ENCODE measurements around the gene RUVBL2.

RUVBL2 gene

GRCh38 chr19:48968179-48968661 lies 25.5 kb upstream of the RUVBL2 start:
- no peak overlapping the region for H3K4me3 ChIP-seq (ENCODE audit: low read depth, low read length)
- TF ChIP-seq, protein P1, sequence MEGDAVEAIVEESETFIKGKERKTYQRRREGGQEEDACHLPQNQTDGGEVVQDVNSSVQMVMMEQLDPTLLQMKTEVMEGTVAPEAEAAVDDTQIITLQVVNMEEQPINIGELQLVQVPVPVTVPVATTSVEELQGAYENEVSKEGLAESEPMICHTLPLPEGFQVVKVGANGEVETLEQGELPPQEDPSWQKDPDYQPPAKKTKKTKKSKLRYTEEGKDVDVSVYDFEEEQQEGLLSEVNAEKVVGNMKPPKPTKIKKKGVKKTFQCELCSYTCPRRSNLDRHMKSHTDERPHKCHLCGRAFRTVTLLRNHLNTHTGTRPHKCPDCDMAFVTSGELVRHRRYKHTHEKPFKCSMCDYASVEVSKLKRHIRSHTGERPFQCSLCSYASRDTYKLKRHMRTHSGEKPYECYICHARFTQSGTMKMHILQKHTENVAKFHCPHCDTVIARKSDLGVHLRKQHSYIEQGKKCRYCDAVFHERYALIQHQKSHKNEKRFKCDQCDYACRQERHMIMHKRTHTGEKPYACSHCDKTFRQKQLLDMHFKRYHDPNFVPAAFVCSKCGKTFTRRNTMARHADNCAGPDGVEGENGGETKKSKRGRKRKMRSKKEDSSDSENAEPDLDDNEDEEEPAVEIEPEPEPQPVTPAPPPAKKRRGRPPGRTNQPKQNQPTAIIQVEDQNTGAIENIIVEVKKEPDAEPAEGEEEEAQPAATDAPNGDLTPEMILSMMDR (conservative IDR thresholded peaks at IDR 0.05; ENCODE audit: low read depth, low read length): no peak
- DNase-seq (ENCODE audit: low read depth): peak; percentile 53

- TF ChIP-seq, protein P1 (conservative IDR thresholded peaks at IDR 0.05; ENCODE audit: low read depth, low read length): no peak
- DNase-seq (ENCODE audit: low read depth): no peak
- no peak overlapping the region for H3K4me3 ChIP-seq (ENCODE audit: low read depth, low read length)
Observed at GRCh38 chr19:48968813-48969218, 24.9 kb upstream of the RUVBL2 start.

GRCh38 chr19:48969276-48970138 lies 24.2 kb upstream of the RUVBL2 start:
- TF ChIP-seq, protein P1 (conservative IDR thresholded peaks at IDR 0.05; ENCODE audit: low read depth, low read length): no peak
- DNase-seq (ENCODE audit: low read depth): peak; percentile 58
- H3K4me3 ChIP-seq (ENCODE audit: low read depth, low read length): no peak overlapping the region

DNA sequence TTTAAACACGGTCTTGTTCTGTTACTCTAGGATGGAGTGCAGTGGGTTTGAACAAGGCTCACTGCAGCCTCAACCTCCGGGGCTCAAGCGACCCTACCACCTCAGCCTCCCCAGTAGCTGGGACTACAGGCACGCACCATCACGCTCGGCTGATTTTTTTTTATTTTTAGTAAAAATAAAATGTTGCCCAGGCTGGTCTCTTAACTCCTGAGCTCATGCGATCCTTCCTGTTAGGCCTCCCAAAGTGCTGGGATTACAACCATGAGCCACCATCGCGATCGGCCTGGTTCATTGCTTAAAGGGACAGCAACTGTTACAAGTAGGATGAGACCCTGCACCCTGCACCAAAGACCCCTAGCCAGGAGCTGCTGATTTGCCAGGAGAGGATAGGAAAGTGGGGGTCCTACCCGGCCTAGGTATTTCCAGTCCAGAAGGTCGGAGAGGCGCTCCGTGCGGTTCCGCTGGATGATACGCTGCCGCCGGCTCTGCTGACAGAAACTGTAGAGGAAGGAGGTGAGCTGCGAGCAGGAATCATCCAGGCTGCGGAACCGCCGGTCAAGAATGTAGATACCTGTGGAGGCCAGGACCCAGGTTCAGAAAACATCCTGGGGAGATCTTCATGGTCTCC lies 23.4 kb upstream of the RUVBL2 start:
- TF ChIP-seq, protein P1 (conservative IDR thresholded peaks at IDR 0.05; ENCODE audit: low read depth, low read length): no peak
- H3K4me3 ChIP-seq (ENCODE audit: low read depth, low read length): no peak overlapping the region
- DNase-seq (ENCODE audit: low read depth): no peak

- H3K4me3 ChIP-seq (ENCODE audit: low read depth, low read length): no peak overlapping the region
- DNase-seq (ENCODE audit: low read depth): peak; percentile 88
- TF ChIP-seq, protein P1 (conservative IDR thresholded peaks at IDR 0.05; ENCODE audit: low read depth, low read length): peak; percentile 96
Observed at GRCh38 chr19:48970923-48971395, 22.7 kb upstream of the RUVBL2 start.

DNA sequence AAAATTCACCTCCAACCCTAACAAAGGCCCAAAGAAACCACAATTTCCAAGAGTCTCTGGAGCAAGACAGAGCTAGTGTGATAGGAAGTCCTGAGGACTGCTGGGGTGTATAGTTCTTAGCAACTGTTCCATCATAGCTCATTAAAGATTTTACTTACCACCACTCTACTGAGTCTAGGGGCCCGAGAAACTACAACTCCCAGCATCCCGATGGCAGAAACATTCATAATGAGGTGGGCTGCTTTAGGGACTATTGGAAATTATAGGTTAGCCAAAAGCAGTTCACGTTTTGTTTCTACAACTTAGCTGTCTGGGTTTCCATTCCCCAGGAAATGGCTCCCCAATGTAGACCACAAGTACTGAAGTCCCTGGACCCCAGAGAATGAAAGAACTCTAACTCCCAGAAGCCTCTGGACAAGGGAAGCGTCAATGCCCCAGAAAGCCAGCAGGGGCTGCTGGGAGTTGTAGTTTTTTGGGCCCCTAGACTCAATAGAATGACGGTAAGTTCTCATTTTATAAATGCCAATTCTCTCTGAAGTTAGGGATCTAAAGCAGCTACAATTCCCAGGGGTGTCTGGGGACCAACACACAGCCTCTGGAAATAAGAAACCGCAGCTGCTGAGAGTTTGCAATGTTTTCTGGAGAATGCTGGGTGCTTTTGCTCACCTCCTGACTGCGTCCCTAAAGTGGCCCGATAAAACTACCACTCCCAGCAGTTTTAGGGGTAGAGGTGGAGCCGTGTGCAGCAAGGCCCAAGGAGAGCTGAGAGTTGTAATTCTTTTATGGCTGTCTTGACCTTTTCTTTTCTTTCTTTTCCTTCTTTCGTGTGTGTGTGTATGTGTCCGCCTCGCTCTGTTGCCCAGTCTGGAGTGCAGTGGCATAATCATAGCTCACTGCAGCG lies 17.5 kb upstream of the RUVBL2 start:
- TF ChIP-seq, protein P1 (conservative IDR thresholded peaks at IDR 0.05; ENCODE audit: low read depth, low read length): peak; percentile 29
- peak; percentile 40 for DNase-seq (ENCODE audit: low read depth)
- no peak overlapping the region for H3K4me3 ChIP-seq (ENCODE audit: low read depth, low read length)

Measured in choroid plexus epithelial cell (primary cell).